Psoas muscle (tissue), 8 donors: ENCODE results near the gene SGMS1. TPM values are rescaled to one million over a fixed set of nuclear protein-coding genes. Genes with fewer than 3 reads are reported as not detected.

Experiments
- ATAC-seq, 4 donors: fragments of 200-7000 bp; cut with Tn5 transposase; one replicate each; pipeline ENCODE4 v1.9.1; 2020; ENCODE audit warnings: moderate library complexity in 3 of 4, mild to moderate bottlenecking in 2 of 4
- DNase-seq, 2 donors: peaks; one replicate each; pipeline ENCODE4 v3.0.0-alpha.2; 2020
- H3K27ac ChIP-seq: fragments of 200-600 bp; one replicate; pipeline ENCODE4 v1.8.0; 2022
- H3K27me3 ChIP-seq, 3 donors: fragments of 200-600 bp in 1 of 3; one replicate each; pipeline versions ENCODE4 v1.6.1 to v1.8.0; 2013 to 2022; ENCODE audit warnings: low read length in 2 of 3, mild to moderate bottlenecking in 2 of 3, moderate library complexity in 1 of 3; ENCODE audit not compliant: insufficient read depth in 3 of 3
- H3K36me3 ChIP-seq, 2 donors: fragments of 200-600 bp in 1 of 2; one replicate each; pipeline versions ENCODE4 v1.6.1 to v1.8.0; 2013 to 2022; ENCODE audit warnings: low read depth in 1 of 2, mild to moderate bottlenecking in 1 of 2, moderate library complexity in 1 of 2; ENCODE audit not compliant: insufficient read depth in 1 of 2
- H3K4me1 ChIP-seq: fragments of 200-600 bp; one replicate; pipeline ENCODE4 v1.8.0; 2022
- H3K4me3 ChIP-seq: fragments of 200-600 bp; one replicate; pipeline ENCODE4 v1.8.0; 2022; ENCODE audit warnings: mild to moderate bottlenecking
- H3K9me3 ChIP-seq: fragments of 200-600 bp; one replicate; pipeline ENCODE4 v1.8.0; 2022
- CTCF ChIP-seq: fragments of 200-600 bp; IDR thresholded peaks from one replicate; pipeline ENCODE4 v1.8.0; 2022; ENCODE audit warnings: antibody characterized with exemption
- WGBS, 3 donors: extraction: QIAGEN DNeasy Blood & Tissue Kit; methylation state at CpG; one replicate each; pipeline versions ENCODE4 v1.1.6 to v1.1.7; 2013; 5-methylcytosine and 5-hydroxymethylcytosine counted together
- intact Hi-C, 2 donors: fragments of 100-400 bp; cut with DNase I; formaldehyde crosslinking; loops; one replicate each; pipeline versions ENCODE4 v1.11.0 to v1.14.2; 2022
- polyA plus RNA-seq, 3 donors: library from polyadenylated mRNA; stranded (reverse); fragments of 200-250 nt; gene quantifications; one replicate each; pipeline ENCODE4 v1.2.3, GENCODE V29; 2013
- total RNA-seq, 4 donors: library from RNA; stranded (reverse); fragmentation: NEBNext Ultra II Directional in 2 of 4; extraction: Animal tissue kit (Norgen Biotek cat#: 25700) in 2 of 4; gene quantifications; one replicate each; pipeline versions ENCODE4 v1.2.1 to v1.2.4, GENCODE V29; 2021 to 2023
- donor health status: healthy with polysubstance abuse.
- donor health status: DM: no; HTN: no; CAD: no; lungs with moderate emphysema.
- donor health status: Bipolar disorder and iron deficiency.
- donor health status: healthy.
- donor health status: DM: yes; HTN: yes; CAD: no.
- donor health status: DM: no; HTN: no; CAD: no.
- donor health status: DM: no; HTN: no; CAD: no.
- donor health status: DM: yes; HTN: yes; CAD: no.

The SGMS1 gene
- total and polyA plus RNA-seq, 7 donors = 6.2 to 16.7 (median 11.3) TPM

- no peak for TF ChIP-seq CTCF
- Histone ChIP-seq H3K27me3 (no peaks in the 10 kb centered on the region), H3K9me3 (no peaks in the 10 kb centered on the region), H3K4me1 (peaks cover 45% of the 10 kb centered on the region), H3K27ac (peak overlapping the region; percentile 77), H3K36me3 (no peaks in the 10 kb centered on the region), H3K4me3 (peak overlapping the region; percentile 61)
- ATAC-seq = peak; percentile 44 to 81 (median 64)
- WGBS, 3 donors = 31 to 35% (median 33%) methylated on average over 13 of the region's 13 CpGs
- DNase-seq = peak in 1 of 2 donors; percentile 20
- intact Hi-C loops = loop anchor here in 1 of 2 donors (5.0 kb wide), 1 partner anchor 295 kb away; the partner anchor contains the start of gene SGMS1
Observed at GRCh38 chr10:50326757-50327701, 296.7 kb downstream of the SGMS1 start.

GRCh38 chr10:50326172-50326555 lies 297.6 kb downstream of the SGMS1 start:
- intact Hi-C loops = loop anchor here in 1 of 2 donors (5.0 kb wide), 1 partner anchor 296 kb away; the partner anchor contains the start of gene SGMS1
- no peak for ATAC-seq
- Histone ChIP-seq H3K4me3 (peak overlapping the region; percentile 61), H3K4me1 (peaks cover 45% of the 10 kb centered on the region), H3K36me3 (no peaks in the 10 kb centered on the region), H3K9me3 (no peaks in the 10 kb centered on the region), H3K27ac (peak overlapping the region; percentile 77), H3K27me3 (no peaks in the 10 kb centered on the region)
- TF ChIP-seq CTCF = no peak
- no peak for DNase-seq

DNA sequence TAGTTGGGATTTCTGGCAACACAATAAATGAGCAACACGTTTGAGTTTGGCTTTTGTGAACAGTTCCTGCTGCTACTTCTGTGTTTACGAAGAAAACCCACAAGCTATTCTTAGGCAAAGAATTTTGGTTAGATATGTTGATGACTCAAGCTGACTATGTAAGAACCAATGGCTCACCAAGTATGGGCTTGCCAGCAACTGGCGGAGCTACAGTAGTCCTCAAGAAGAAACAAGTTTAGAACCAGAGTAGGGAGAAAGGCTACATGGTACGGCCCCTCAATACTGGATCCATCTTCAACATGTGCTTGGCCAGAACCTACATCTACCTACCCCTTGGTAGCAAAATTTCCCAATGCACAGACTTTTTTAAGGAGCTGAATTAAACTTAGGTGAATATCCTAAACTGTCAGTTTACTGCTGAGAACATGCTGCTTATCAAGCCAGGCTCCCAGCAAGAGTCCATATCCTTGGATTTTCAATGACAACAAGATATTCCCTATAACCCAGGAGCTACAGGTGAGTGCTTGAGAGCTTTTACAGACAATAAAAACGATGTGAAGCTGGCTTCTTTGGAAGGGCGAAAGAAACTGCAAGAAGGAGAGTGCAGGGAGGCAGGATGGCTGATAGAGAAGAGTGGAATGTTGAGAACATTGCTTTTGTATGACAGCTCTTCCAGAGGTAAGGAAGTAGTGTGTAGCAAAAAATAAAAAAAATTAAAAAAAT lies 298.1 kb downstream of the SGMS1 start:
- Histone ChIP-seq H3K4me1 (peaks cover 45% of the 10 kb centered on the region), H3K4me3 (peak overlapping the region; percentile 61), H3K9me3 (no peaks in the 10 kb centered on the region), H3K36me3 (no peaks in the 10 kb centered on the region), H3K27me3 (no peaks in the 10 kb centered on the region), H3K27ac (peak overlapping the region; percentile 77)
- intact Hi-C loops = loop anchor here in 1 of 2 donors (5.0 kb wide), 1 partner anchor 297 kb away; the partner anchor contains the start of gene SGMS1
- WGBS, 3 donors = 34 to 42% (median 41%) methylated on average over 6 of the region's 6 CpGs
- DNase-seq = peak; percentile 68 to 75
- no peak for TF ChIP-seq CTCF
- peak; percentile 93 to 95 (median 94) for ATAC-seq

DNA sequence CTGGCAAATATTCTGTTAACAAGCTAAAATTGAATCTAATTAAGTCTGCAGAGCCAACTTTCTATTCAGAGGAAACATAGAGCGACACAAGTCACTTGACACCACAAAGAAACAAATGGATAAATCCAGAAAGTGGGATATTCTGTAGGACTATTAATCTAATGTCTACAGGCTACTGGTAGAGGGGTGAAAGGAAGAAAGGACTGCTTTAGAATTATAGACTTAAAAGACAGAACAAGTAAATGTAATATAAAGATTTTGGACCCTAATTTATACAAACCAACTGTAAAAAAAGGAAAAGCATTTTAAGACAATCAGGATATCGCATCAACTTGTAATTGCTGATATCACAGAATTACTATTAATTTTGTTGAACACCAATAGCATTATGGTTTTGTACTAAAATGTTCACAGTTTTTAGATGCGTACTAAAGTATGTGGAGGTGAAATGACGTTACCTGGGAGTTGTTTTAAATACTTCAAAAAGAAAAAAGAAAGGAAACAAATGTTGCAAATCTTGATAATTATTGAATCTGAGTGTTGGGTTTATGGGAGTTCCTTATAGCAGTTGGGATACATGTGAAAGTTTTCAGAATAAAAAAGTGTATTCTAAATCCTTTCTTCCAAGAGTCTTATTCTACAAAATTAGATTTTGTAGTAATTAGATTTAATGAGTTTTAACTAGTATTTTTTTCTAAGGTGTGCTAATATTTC lies 298.9 kb downstream of the SGMS1 start:
- peak overlapping the region; percentile 61 for H3K4me3 ChIP-seq
- peak overlapping the region; percentile 77 for H3K27ac ChIP-seq
- DNase-seq = no peak
- intact Hi-C loops = loop anchor here in 1 of 2 donors (5.0 kb wide), 1 partner anchor 297 kb away; the partner anchor contains the start of gene SGMS1
- no peaks in the 10 kb centered on the region for H3K36me3 ChIP-seq
- ATAC-seq = no peak
- H3K27me3 ChIP-seq = no peaks in the 10 kb centered on the region
- TF ChIP-seq CTCF = no peak
- peaks cover 44% of the 10 kb centered on the region for H3K4me1 ChIP-seq
- no peaks in the 10 kb centered on the region for H3K9me3 ChIP-seq
- WGBS, 3 donors = 92 to 98% (median 94%) methylated on average over 4 of the region's 4 CpGs
